Measurements from ENCODE around the gene RNF224. TPM values are rescaled to one million over a fixed set of nuclear protein-coding genes. Genes with fewer than 3 reads are reported as not detected.
A peak's percentile ranks its signal among the peaks of the same experiment; 100 is the strongest.

Gene RNF224
- total RNA-seq, 6 experiments from 2014 or later = not detected

- TF ChIP-seq POLR2A (IDR thresholded peaks at IDR 0.05) = no peak
- TF ChIP-seq CTCF (IDR thresholded peaks at IDR 0.05) = no peak
- no peaks in the 10 kb centered on the region for H3K9me3 ChIP-seq
- peaks cover 0 to 25% (median 12%) of the 10 kb centered on the region in 4 donors for H3K4me1 ChIP-seq
- H3K27me3 ChIP-seq = no peaks in the 10 kb centered on the region
- intact Hi-C loops (cut with DNase I) = no loop called here
- WGBS (ENCODE audit: insufficient coverage, low coverage, low lambda C conversion rate, missing lambda C conversion rate) = 25% methylated on average over 10 of the region's 19 CpGs
- H3K36me3 ChIP-seq = peaks cover 0 to 20% (median 2%) of the 10 kb centered on the region in 4 donors
- peak in 2 of 3 donors; percentile 48 to 60 for DNase-seq
- ATAC-seq = peak in 3 of 4 donors; percentile 36 to 59 (median 53)
- peak overlapping the region in 1 of 3 donors; percentile 28 for H3K4me3 ChIP-seq
- H3K27ac ChIP-seq = peak overlapping the region in 2 of 3 donors; percentile 41 to 47
These were observed 41.4 kb downstream of the RNF224 start for GRCh38 chr9:137268538-137269201.

- Histone ChIP-seq H3K27me3 (no peaks in the 10 kb centered on the region), H3K4me3 (peak overlapping the region in 1 of 3 donors; percentile 28), H3K36me3 (peaks cover 0 to 17% (median 2%) of the 10 kb centered on the region in 4 donors), H3K9me3 (no peaks in the 10 kb centered on the region), H3K27ac (peak overlapping the region in 2 of 3 donors; percentile 41 to 47), H3K4me1 (peaks cover 0 to 28% (median 12%) of the 10 kb centered on the region in 4 donors)
- ATAC-seq (peak; percentile 61 to 82 (median 74)), DNase-seq (peak; percentile 62 to 76 (median 64))
- WGBS (ENCODE audit: insufficient coverage, low coverage, low lambda C conversion rate, missing lambda C conversion rate) = 22% methylated on average over 11 of the region's 17 CpGs
- intact Hi-C loops (cut with DNase I) = no loop called here
- no peak for TF ChIP-seq CTCF (IDR thresholded peaks at IDR 0.05)
- TF ChIP-seq POLR2A (IDR thresholded peaks at IDR 0.05) = no peak
These were observed 42.0 kb downstream of the RNF224 start for GRCh38 chr9:137269231-137269772.

- no peaks in the 10 kb centered on the region for H3K27me3 ChIP-seq
- H3K9me3 ChIP-seq = no peaks in the 10 kb centered on the region
- ATAC-seq (no peak), DNase-seq (no peak)
- H3K4me1 ChIP-seq = peaks cover 0 to 28% (median 12%) of the 10 kb centered on the region in 4 donors
- 93% methylated on average over 3 of the region's 32 CpGs for WGBS (ENCODE audit: insufficient coverage, low coverage, low lambda C conversion rate, missing lambda C conversion rate)
- H3K27ac ChIP-seq = no peak overlapping the region
- intact Hi-C loops (cut with DNase I) = no loop called here
- no peak for TF ChIP-seq CTCF (IDR thresholded peaks at IDR 0.05)
- TF ChIP-seq POLR2A (IDR thresholded peaks at IDR 0.05) = no peak
- no peak overlapping the region for H3K4me3 ChIP-seq
- H3K36me3 ChIP-seq = peaks cover 0 to 10% (median 2%) of the 10 kb centered on the region in 4 donors
These were observed 43.8 kb downstream of the RNF224 start for GRCh38 chr9:137270929-137271695.

- H3K36me3 ChIP-seq = peaks cover 0 to 10% (median 2%) of the 10 kb centered on the region in 4 donors
- H3K4me3 ChIP-seq = no peak overlapping the region
- intact Hi-C loops (cut with DNase I) = no loop called here
- peaks cover 0 to 28% (median 12%) of the 10 kb centered on the region in 4 donors for H3K4me1 ChIP-seq
- no peak for DNase-seq
- H3K27ac ChIP-seq = no peak overlapping the region
- H3K27me3 ChIP-seq = no peaks in the 10 kb centered on the region
- TF ChIP-seq POLR2A (IDR thresholded peaks at IDR 0.05) = no peak
- no peak for TF ChIP-seq CTCF (IDR thresholded peaks at IDR 0.05)
- ATAC-seq = no peak
- no peaks in the 10 kb centered on the region for H3K9me3 ChIP-seq
- WGBS (ENCODE audit: insufficient coverage, low coverage, low lambda C conversion rate, missing lambda C conversion rate) = 63% methylated on average over 1 of the region's 3 CpGs
These were observed 44.4 kb downstream of the RNF224 start for GRCh38 chr9:137271696-137272076.
